A549 (cell line): ENCODE results near the gene CTNND1. TPM values are rescaled to one million over a fixed set of nuclear protein-coding genes. Genes with fewer than 3 reads are reported as not detected.

ENCODE experiments used
- ATAC-seq, 2 experiments: fragments of 200-7000 bp in 1 of 2; fragments of >200 bp in 1 of 2; cut with Nextera tagmentation in 1 of 2; cut with Tn5 transposase in 1 of 2; 3 replicates each; pipeline versions ENCODE4 v1.8.0 to v1.9.1; 2018 to 2020; ENCODE audit warnings: mild to moderate bottlenecking in 1 of 2, moderate library complexity in 1 of 2
- CTCF ChIA-PET: fragments of 300-600 bp; sonication (Branson Sonifier 250); formaldehyde crosslinking; extraction: SDS; loops from one replicate; lab custom pipeline; 2021; ENCODE audit warnings: antibody characterized with exemption, inconsistent platforms; lab: Yijun Ruan, JAX
- POLR2A ChIA-PET: fragments of 350-600 bp; formaldehyde crosslinking; extraction: SDS; loops from one replicate; lab custom pipeline; 2021; ENCODE audit warnings: antibody characterized with exemption, inconsistent platforms; lab: Yijun Ruan, JAX
- DNase-seq, 2 experiments: peaks; one replicate each; pipeline versions ENCODE4 v3.0.0 to v3.0.0-alpha.2; 2011 to 2016; ENCODE audit warnings: low read depth in 1 of 2, low spot score in 1 of 2
- FAIRE-seq: peaks from 2 replicates; lab custom pipeline; 2011; peaks lifted over from hg19 to GRCh38; lab: Jason Lieb, UNC
- H3K27ac ChIP-seq, 2 experiments: fragments of >200 bp; sonication (Bioruptor Twin); formaldehyde crosslinking; 3 replicates each; pipeline ENCODE4 v1.5.1; 2016 to 2017
- H3K4me1 ChIP-seq: fragments of >200 bp; sonication (Bioruptor Twin); formaldehyde crosslinking; 3 replicates; pipeline ENCODE4 v1.6.1; 2016
- H3K4me2 ChIP-seq: fragments of >200 bp; sonication (Bioruptor Twin); formaldehyde crosslinking; 3 replicates; pipeline ENCODE4 v1.6.1; 2016
- H3K4me3 ChIP-seq: fragments of >200 bp; sonication (Bioruptor Twin); formaldehyde crosslinking; 3 replicates; pipeline ENCODE4 v1.5.1; 2016
- H3K9me3 ChIP-seq: fragments of >200 bp; sonication (Bioruptor Twin); formaldehyde crosslinking; 3 replicates; pipeline ENCODE4 v1.6.1; 2016
- ATOH8 ChIP-seq: fragments of 250-450 bp; sonication (Bioruptor Pico); IDR thresholded peaks from 2 replicates; pipeline ENCODE4 v1.5.0; 2020; ENCODE audit warnings: low read depth, mild to moderate bottlenecking, moderate library complexity
- CBX2 ChIP-seq: fragments of 200-600 bp; sonication (generic); IDR thresholded peaks from 2 replicates; pipeline ENCODE4 v1.6.1; 2016; ENCODE audit warnings: low read depth, mild to moderate bottlenecking, borderline replicate concordance
- CHD4 ChIP-seq: fragments of 200-600 bp; sonication (generic); IDR thresholded peaks from 2 replicates; pipeline ENCODE4 v1.6.1; 2016; ENCODE audit warnings: antibody characterized with exemption, mild to moderate bottlenecking, borderline replicate concordance
- GATA3 ChIP-seq: IDR thresholded peaks from 2 replicates; pipeline ENCODE4 v1.6.1; 2012; ENCODE audit warnings: borderline replicate concordance
- HOXA7 ChIP-seq: fragments of 250-450 bp; sonication (Bioruptor Pico); IDR thresholded peaks from 2 replicates; pipeline ENCODE4 v1.5.0; 2020; ENCODE audit warnings: mild to moderate bottlenecking, moderate library complexity
- HOXB5 ChIP-seq: fragments of 250-450 bp; sonication (Bioruptor Pico); IDR thresholded peaks from 2 replicates; pipeline ENCODE4 v1.5.0; 2020; ENCODE audit warnings: mild to moderate bottlenecking, moderate library complexity
- JUN ChIP-seq, 2 experiments: fragments of >200 bp; sonication (Bioruptor Twin); formaldehyde crosslinking; IDR thresholded peaks; 2 replicates in 1 of 2; 3 replicates in 1 of 2; pipeline ENCODE4 v1.6.1; 2016 to 2017
- KDM1A ChIP-seq: fragments of 200-600 bp; sonication (generic); IDR thresholded peaks from 2 replicates; pipeline ENCODE4 v1.6.1; 2016; ENCODE audit warnings: low read depth, mild to moderate bottlenecking
- KDM5A ChIP-seq: fragments of 200-600 bp; sonication (generic); IDR thresholded peaks from 2 replicates; pipeline ENCODE4 v1.6.1; 2016; ENCODE audit warnings: antibody characterized with exemption, mild to moderate bottlenecking
- MAFK ChIP-seq: fragments of 450-650 bp; IDR thresholded peaks from 2 replicates; pipeline ENCODE4 v1.6.1; 2014; ENCODE audit not compliant: partially characterized antibody
- MAX ChIP-seq: IDR thresholded peaks from 2 replicates; pipeline ENCODE4 v1.6.1; 2012
- MYC ChIP-seq: IDR thresholded peaks from 2 replicates; pipeline ENCODE4 v1.6.1; 2012; ENCODE audit warnings: mild to moderate bottlenecking, inconsistent platforms, low read length, improper control_type of control experiment, borderline replicate concordance
- PHF8 ChIP-seq: fragments of 200-600 bp; sonication (generic); IDR thresholded peaks from 2 replicates; pipeline ENCODE4 v1.6.1; 2016; ENCODE audit warnings: low read depth, mild to moderate bottlenecking, antibody characterized with exemption, moderate library complexity, borderline replicate concordance
- RARB ChIP-seq: fragments of 250-450 bp; sonication (Bioruptor Pico); IDR thresholded peaks from 2 replicates; pipeline ENCODE4 v1.8.0; 2021; ENCODE audit warnings: mild to moderate bottlenecking, moderate library complexity
- REST ChIP-seq: fragments of 200-600 bp; sonication (generic); IDR thresholded peaks from 2 replicates; pipeline ENCODE4 v1.6.1; 2016; ENCODE audit warnings: antibody characterized with exemption, mild to moderate bottlenecking, moderate library complexity
- TFCP2L1 ChIP-seq: fragments of 250-450 bp; sonication (Bioruptor Pico); IDR thresholded peaks from 2 replicates; pipeline ENCODE4 v1.5.0; 2021; ENCODE audit warnings: mild to moderate bottlenecking
- ZFP36 ChIP-seq: fragments of 450-650 bp; IDR thresholded peaks from 2 replicates; pipeline ENCODE4 v1.6.1; 2014; ENCODE audit warnings: borderline replicate concordance; ENCODE audit not compliant: partially characterized antibody
- WGBS: methylation state at CpG from one replicate; pipeline ENCODE4 v1.1.6; 2017; ENCODE audit errors: missing lambda C conversion rate; 5-methylcytosine and 5-hydroxymethylcytosine counted together
- polyA plus RNA-seq, 4 experiments: library from polyadenylated mRNA; depleted of rRNA in 3 of 4; stranded (reverse); fragments of >200 nt; fragmentation: RNase III in 1 of 4; extraction: RNeasy Plus Mini Kit Qiagen cat#74134 plus additional on column Dnase treatment in 1 of 4; gene quantifications; 2 replicates in 3 of 4; 3 replicates in 1 of 4; pipeline ENCODE4 v1.2.3, GENCODE V29; 2011 to 2017

The CTNND1 gene
- polyA plus RNA-seq, 2 of the 4 experiments (the other 2 are of a cell fraction), result 72.8 to 146 TPM

GRCh38 chr11:57776577-57777210 lies 15.1 kb downstream of the CTNND1 start:
- H3K27ac ChIP-seq, result peak overlapping the region; percentile 83 to 88
- no peak for ATAC-seq
- no peak for FAIRE-seq
- WGBS, result 69% methylated on average over 2 of the region's 2 CpGs
- no peak for DNase-seq
- no peak for TF ChIP-seq CBX2
- TF ChIP-seq KDM1A, result no peak
- TF ChIP-seq CHD4, result no peak
- TF ChIP-seq TFCP2L1 (CRISPR knock-in tag), result no peak
- TF ChIP-seq KDM5A, result no peak
- no peak for TF ChIP-seq JUN (IDR thresholded peaks at IDR 0.05)
- peak; percentile 14 for TF ChIP-seq MAFK
- CTCF ChIA-PET, result interaction anchor here (0.6 to 1.1 kb wide), 5 partner anchors 9 to 105 kb away, joined by 3 to 4 read pairs (median 3); partner anchors contain the start of genes BTBD18 and SELENOH
- peaks cover 92% of the 10 kb centered on the region for H3K4me1 ChIP-seq
- H3K9me3 ChIP-seq, result no peaks in the 10 kb centered on the region
- H3K4me3 ChIP-seq, result 0 out of 3 replicates have a peak overlapping the region, but pooled peaks have one; percentile 31
- peak overlapping the region; percentile 93 for H3K4me2 ChIP-seq
- POLR2A ChIA-PET, result interaction anchor here (1.2 kb wide), 1 partner anchor 28 kb away, joined by 3 read pairs; no protein-coding TSS in a partner anchor

GRCh38 chr11:57777969-57778317 lies 16.3 kb downstream of the CTNND1 start:
- Histone ChIP-seq H3K4me2 (peak overlapping the region; percentile 93), H3K4me3 (peak overlapping the region; percentile 31), H3K27ac (peak overlapping the region; percentile 83 to 88), H3K4me1 (peaks cover 92% of the 10 kb centered on the region), H3K9me3 (no peaks in the 10 kb centered on the region)
- CTCF ChIA-PET, result interaction anchor here (0.8 to 4.2 kb wide), 6 partner anchors 11 to 26 kb away, joined by 3 to 17 read pairs (median 8); partner anchors contain the start of genes BTBD18 and CTNND1
- POLR2A ChIA-PET, result interaction anchor here (1.3 to 4.2 kb wide), 5 partner anchors 13 to 37 kb away, joined by 6 to 28 read pairs (median 9); partner anchors contain the start of genes CTNND1 and SELENOH
- TF ChIP-seq HOXA7, result no peak
- no peak for TF ChIP-seq ZFP36
- TF ChIP-seq RARB, result no peak
- TF ChIP-seq ATOH8 (CRISPR knock-in tag), result no peak
- peak; percentile 36 for TF ChIP-seq MAFK
- TF ChIP-seq PHF8, result no peak
- TF ChIP-seq HOXB5 (CRISPR knock-in tag), result no peak
- DNase-seq (peak; percentile 41 to 70), ATAC-seq (peak; percentile 60 to 63), FAIRE-seq (no peak)
- WGBS, result 0% methylated on average over 3 of the region's 3 CpGs

- peak; percentile 95 to 96 for ATAC-seq
- WGBS, result 2% methylated on average over 6 of the region's 6 CpGs
- FAIRE-seq, result peak; percentile 28
These were observed 16.9 kb downstream of the CTNND1 start for GRCh38 chr11:57778318-57779037.

More at GRCh38 chr11:57778318-57779037, 16.9 kb downstream of the CTNND1 start:
- Histone ChIP-seq H3K4me3 (peak overlapping the region; percentile 31), H3K4me1 (peaks cover 92% of the 10 kb centered on the region), H3K4me2 (peak overlapping the region; percentile 93), H3K9me3 (no peaks in the 10 kb centered on the region), H3K27ac (peak overlapping the region; percentile 83 to 88)
- ChIA-PET CTCF (interaction anchor here (0.8 to 4.2 kb wide), 9 partner anchors 10 to 32 kb away, joined by 3 to 17 read pairs (median 7); partner anchors contain the start of genes BTBD18 and CTNND1), POLR2A (interaction anchor here (0.6 to 4.2 kb wide), 8 partner anchors 11 to 66 kb away, joined by 3 to 28 read pairs (median 7); partner anchors contain the start of genes CTNND1, MED19 and SELENOH)
- DNase-seq, result peak; percentile 88 to 94
- TF ChIP-seq GATA3, result peak; percentile 61; the same call in 1 of the 2 replicates
- TF ChIP-seq MYC, result no peak
- TF ChIP-seq REST, result 0 out of 2 replicates have a peak, but pooled peaks have one; percentile 13
- peak; percentile 62 for TF ChIP-seq MAFK
- 0 out of 2 replicates have a peak, but pooled peaks have one; percentile 18 for TF ChIP-seq MAX
